HG02943 (cell line): ENCODE data around the gene IL3RA.

ENCODE experiments used
- ATAC-seq: cut with Tn5 transposase; IDR thresholded peaks from one replicate; pipeline ENCODE4 v1.9.1; 2021; ENCODE audit warnings: mild to moderate bottlenecking, low read depth, moderate library complexity; ENCODE audit not compliant: unreplicated experiment

The IL3RA gene

GRCh38 chrX:1378306-1378759 lies 41.7 kb downstream of the IL3RA start:
- ATAC-seq: no peak

GRCh38 chrX:1380672-1381233 lies 44.2 kb downstream of the IL3RA start:
- no peak for ATAC-seq

GRCh38 chrX:1384658-1385252 lies 48.2 kb downstream of the IL3RA start:
- no peak for ATAC-seq

GRCh38 chrX:1385253-1386223 lies 49.0 kb downstream of the IL3RA start:
- no peak for ATAC-seq

GRCh38 chrX:1386338-1387127 lies 49.9 kb downstream of the IL3RA start:
- no peak for ATAC-seq

- no peak for ATAC-seq
These were observed 50.7 kb downstream of the IL3RA start for GRCh38 chrX:1387141-1387776.

- ATAC-seq: no peak
These were observed 52.1 kb downstream of the IL3RA start for GRCh38 chrX:1388651-1389050.

GRCh38 chrX:1389181-1389992 lies 52.8 kb downstream of the IL3RA start:
- ATAC-seq: no peak

- ATAC-seq: no peak
These were observed 53.4 kb downstream of the IL3RA start for GRCh38 chrX:1389993-1390285.

- no peak for ATAC-seq
These were observed 54.2 kb downstream of the IL3RA start for GRCh38 chrX:1390621-1391369.

GRCh38 chrX:1391370-1391706 lies 54.8 kb downstream of the IL3RA start:
- ATAC-seq: peak; percentile 31

GRCh38 chrX:1391707-1392375 lies 55.3 kb downstream of the IL3RA start, which contains the start of gene SLC25A6:
Gene SLC25A6, minus strand, starts transcription at chrX:1392113. Its CDS starts 104 bp downstream, at chrX:1392009.
- ATAC-seq: peak; percentile 95

- peak; percentile 25 for ATAC-seq
These were observed 55.9 kb downstream of the IL3RA start for GRCh38 chrX:1392376-1393068.

- ATAC-seq: no peak
These were observed 57.5 kb downstream of the IL3RA start for GRCh38 chrX:1393871-1394615.

GRCh38 chrX:1394731-1395501 lies 58.3 kb downstream of the IL3RA start:
- no peak for ATAC-seq

GRCh38 chrX:1395646-1396216 lies 59.1 kb downstream of the IL3RA start:
- no peak for ATAC-seq
